Gastrocnemius medialis (tissue), 4 donors: Measurements from ENCODE around the gene PRR27. TPM values are rescaled to one million over a fixed set of nuclear protein-coding genes. Genes with fewer than 3 reads are reported as not detected.

Source experiments
- ATAC-seq, 2 donors: fragments of 150-250 bp; one replicate each; pipeline ENCODE4 v1.9.1; 2016
- DNase-seq, 2 donors: peaks; one replicate each; pipeline ENCODE4 v3.0.0-alpha.2; 2019
- H3K27ac ChIP-seq, 4 donors: fragments of 200-600 bp; sonication (generic); 1 replicate in 1 of 4; 2 replicates in 3 of 4; pipeline ENCODE4 v1.5.1; 2016 to 2018; ENCODE audit warnings: mild to moderate bottlenecking in 2 of 4, moderate library complexity in 1 of 4
- H3K27me3 ChIP-seq, 3 donors: fragments of 200-600 bp; sonication (generic) in 2 of 3; 1 replicate in 1 of 3; 2 replicates in 2 of 3; pipeline versions ENCODE4 v1.5.1 to v1.6.0; 2016 to 2019; ENCODE audit warnings: mild to moderate bottlenecking in 1 of 3, moderate library complexity in 1 of 3
- H3K36me3 ChIP-seq, 2 donors: fragments of 200-600 bp; sonication (generic) in 1 of 2; one replicate each; pipeline ENCODE4 v1.5.1; 2017 to 2018
- H3K4me1 ChIP-seq, 2 donors: fragments of 200-600 bp; sonication (generic) in 1 of 2; one replicate each; pipeline ENCODE4 v1.5.1; 2016 to 2017; ENCODE audit warnings: mild to moderate bottlenecking in 2 of 2
- H3K4me3 ChIP-seq, 4 donors: fragments of 200-600 bp; sonication (generic) in 3 of 4; 1 replicate in 1 of 4; 2 replicates in 3 of 4; pipeline ENCODE4 v1.5.1; 2016 to 2019; ENCODE audit warnings: mild to moderate bottlenecking in 2 of 4
- H3K9me3 ChIP-seq, 3 donors: fragments of 200-600 bp; sonication (generic) in 2 of 3; 1 replicate in 1 of 3; 2 replicates in 2 of 3; pipeline ENCODE4 v1.5.1; 2016 to 2019
- POLR2A ChIP-seq, 2 donors: fragments of 450-650 bp; IDR thresholded peaks; one replicate each; pipeline ENCODE4 v1.6.1; 2017; ENCODE audit warnings: antibody characterized with exemption in 2 of 2, mild to moderate bottlenecking in 2 of 2, moderate library complexity in 2 of 2
- in situ Hi-C, 4 donors: fragments of 200-750 bp; cut with MboI; loops; one replicate each; pipeline versions ENCODE4 v1.15.0 to v1.8.0; 2017; ENCODE audit warnings: low sequenced_read_pairs in 4 of 4
- intact Hi-C: fragments of 100-400 bp; cut with DNase I; formaldehyde crosslinking; loops from one replicate; pipeline ENCODE4 v1.15.1; 2023; ENCODE audit warnings: low total_unique reads
- total RNA-seq, 4 donors: library from RNA; depleted of rRNA; stranded (reverse); fragments of >200 nt; gene quantifications; one replicate each; pipeline versions ENCODE4 v1.1.0 to v1.2.3, GENCODE V29; 2016
- TF ChIP-seq, protein P1 (sequence below), 5 experiments: fragments of 450-650 bp in 3 of 5; fragments of 200-600 bp in 2 of 5; sonication (generic) in 2 of 5; IDR thresholded peaks in 4 of 5; conservative IDR thresholded peaks in 1 of 5; 1 replicate in 4 of 5; 2 replicates in 1 of 5; pipeline ENCODE4 v1.5.1; 2016 to 2019; ENCODE audit warnings: antibody characterized with exemption in 5 of 5, mild to moderate bottlenecking in 3 of 5, moderate library complexity in 3 of 5

Gene PRR27
- not detected for total RNA-seq

GRCh38 chr4:70153937-70154336, at the start of gene PRR27:
Gene PRR27, plus strand, starts transcription at chr4:70154237. Its CDS starts 139 bp downstream, at chr4:70154376.
- in situ Hi-C loops, result no loop called here
- no peak for DNase-seq
- Histone ChIP-seq H3K27me3 (no peaks in the 10 kb centered on the region), H3K4me3 (no peak within 1 kb of the TSS), H3K36me3 (no peaks in the 10 kb centered on the region), H3K9me3 (no peaks in the 10 kb centered on the region), H3K4me1 (no peaks in the 10 kb centered on the region), H3K27ac (no peak within 1 kb of the TSS)
- intact Hi-C loops, result no loop called here
- ATAC-seq, result no peak
- no peak for TF ChIP-seq POLR2A (IDR thresholded peaks at IDR 0.05)
- TF ChIP-seq, protein P1, sequence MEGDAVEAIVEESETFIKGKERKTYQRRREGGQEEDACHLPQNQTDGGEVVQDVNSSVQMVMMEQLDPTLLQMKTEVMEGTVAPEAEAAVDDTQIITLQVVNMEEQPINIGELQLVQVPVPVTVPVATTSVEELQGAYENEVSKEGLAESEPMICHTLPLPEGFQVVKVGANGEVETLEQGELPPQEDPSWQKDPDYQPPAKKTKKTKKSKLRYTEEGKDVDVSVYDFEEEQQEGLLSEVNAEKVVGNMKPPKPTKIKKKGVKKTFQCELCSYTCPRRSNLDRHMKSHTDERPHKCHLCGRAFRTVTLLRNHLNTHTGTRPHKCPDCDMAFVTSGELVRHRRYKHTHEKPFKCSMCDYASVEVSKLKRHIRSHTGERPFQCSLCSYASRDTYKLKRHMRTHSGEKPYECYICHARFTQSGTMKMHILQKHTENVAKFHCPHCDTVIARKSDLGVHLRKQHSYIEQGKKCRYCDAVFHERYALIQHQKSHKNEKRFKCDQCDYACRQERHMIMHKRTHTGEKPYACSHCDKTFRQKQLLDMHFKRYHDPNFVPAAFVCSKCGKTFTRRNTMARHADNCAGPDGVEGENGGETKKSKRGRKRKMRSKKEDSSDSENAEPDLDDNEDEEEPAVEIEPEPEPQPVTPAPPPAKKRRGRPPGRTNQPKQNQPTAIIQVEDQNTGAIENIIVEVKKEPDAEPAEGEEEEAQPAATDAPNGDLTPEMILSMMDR (IDR thresholded peaks at IDR 0.05 in 4 of 5, conservative IDR thresholded peaks at IDR 0.05 in 1 of 5), result no peak

- in situ Hi-C loops, result no loop called here
- Histone ChIP-seq H3K4me3 (no peak overlapping the region), H3K36me3 (no peaks in the 10 kb centered on the region), H3K27ac (no peak overlapping the region), H3K4me1 (no peaks in the 10 kb centered on the region), H3K9me3 (no peaks in the 10 kb centered on the region), H3K27me3 (no peaks in the 10 kb centered on the region)
- DNase-seq (no peak), ATAC-seq (no peak)
- TF ChIP-seq, protein P1 (IDR thresholded peaks at IDR 0.05 in 4 of 5, conservative IDR thresholded peaks at IDR 0.05 in 1 of 5), result no peak
- no peak for TF ChIP-seq POLR2A (IDR thresholded peaks at IDR 0.05)
- intact Hi-C loops, result no loop called here
Measured at GRCh38 chr4:70110917-70111316, 43.1 kb upstream of the PRR27 start.

DNA sequence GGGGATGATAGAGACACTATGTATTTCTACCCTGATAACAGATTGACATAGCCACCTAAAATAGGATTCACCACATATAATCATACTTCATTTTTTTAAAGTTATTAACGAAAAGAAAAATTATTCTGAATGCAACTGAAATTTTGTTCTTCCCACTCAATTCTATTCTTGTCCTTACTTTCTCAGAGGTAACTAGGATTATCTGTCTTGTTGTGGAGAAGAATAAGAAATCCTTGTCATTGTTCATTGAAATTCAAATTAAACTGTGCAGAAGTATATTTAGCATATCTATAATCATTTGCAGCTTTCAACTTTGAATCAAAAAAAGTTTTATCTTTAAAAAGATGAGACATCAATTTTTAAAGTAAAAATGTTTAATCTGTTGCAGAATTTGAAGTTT, 40.4 kb upstream of the PRR27 start:
- no peak for TF ChIP-seq POLR2A (IDR thresholded peaks at IDR 0.05)
- TF ChIP-seq, protein P1 (IDR thresholded peaks at IDR 0.05 in 4 of 5, conservative IDR thresholded peaks at IDR 0.05 in 1 of 5), result no peak
- DNase-seq, result no peak
- Histone ChIP-seq H3K4me1 (no peaks in the 10 kb centered on the region), H3K27ac (no peak overlapping the region), H3K36me3 (no peaks in the 10 kb centered on the region), H3K27me3 (no peaks in the 10 kb centered on the region), H3K9me3 (no peaks in the 10 kb centered on the region), H3K4me3 (no peak overlapping the region)
- in situ Hi-C loops (no loop called here), intact Hi-C loops (no loop called here)
- no peak for ATAC-seq

- no peaks in the 10 kb centered on the region for H3K4me1 ChIP-seq
- H3K9me3 ChIP-seq, result no peaks in the 10 kb centered on the region
- TF ChIP-seq POLR2A (IDR thresholded peaks at IDR 0.05), result no peak
- TF ChIP-seq, protein P1 (IDR thresholded peaks at IDR 0.05 in 4 of 5, conservative IDR thresholded peaks at IDR 0.05 in 1 of 5), result no peak
- no peak for DNase-seq
- H3K27ac ChIP-seq, result no peak overlapping the region
- in situ Hi-C loops, result no loop called here
- intact Hi-C loops, result no loop called here
- no peak for ATAC-seq
- no peaks in the 10 kb centered on the region for H3K27me3 ChIP-seq
- no peaks in the 10 kb centered on the region for H3K36me3 ChIP-seq
- no peak overlapping the region for H3K4me3 ChIP-seq
Measured at GRCh38 chr4:70114096-70114495, 39.9 kb upstream of the PRR27 start.

GRCh38 chr4:70120323-70120722, 33.7 kb upstream of the PRR27 start:
- no peaks in the 10 kb centered on the region for H3K4me1 ChIP-seq
- intact Hi-C loops (no loop called here), in situ Hi-C loops (no loop called here)

More at GRCh38 chr4:70120323-70120722, 33.7 kb upstream of the PRR27 start:
- no peak for DNase-seq
- no peaks in the 10 kb centered on the region for H3K36me3 ChIP-seq
- ATAC-seq, result no peak
- H3K4me3 ChIP-seq, result no peak overlapping the region
- TF ChIP-seq, protein P1 (IDR thresholded peaks at IDR 0.05 in 4 of 5, conservative IDR thresholded peaks at IDR 0.05 in 1 of 5), result no peak
- TF ChIP-seq POLR2A (IDR thresholded peaks at IDR 0.05), result no peak
- no peak overlapping the region for H3K27ac ChIP-seq
- no peaks in the 10 kb centered on the region for H3K9me3 ChIP-seq
- no peaks in the 10 kb centered on the region for H3K27me3 ChIP-seq
